ENCODE results near the gene LY6G6F. TPM values are rescaled to one million over a fixed set of nuclear protein-coding genes. Genes with fewer than 3 reads are reported as not detected.

LY6G6F gene
- total RNA-seq = not detected

DNA sequence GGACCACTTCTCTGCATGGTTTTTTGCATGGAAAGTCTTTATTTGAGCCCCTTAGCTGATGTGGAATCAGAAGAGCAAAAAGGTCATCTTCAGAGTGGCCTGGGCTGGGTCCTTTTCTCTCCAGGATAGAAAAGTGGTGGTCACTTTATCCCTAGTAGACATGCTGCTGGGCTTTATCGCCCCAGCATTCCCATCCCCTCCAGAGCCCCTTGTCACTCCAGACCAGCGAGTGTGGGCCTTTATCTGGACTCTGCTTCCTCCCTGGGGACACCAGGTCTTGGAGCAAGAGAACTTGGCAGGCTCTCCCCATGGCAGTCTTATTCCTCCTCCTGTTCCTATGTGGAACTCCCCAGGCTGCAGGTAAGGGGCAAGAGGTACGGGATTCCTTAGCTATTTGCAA is at the start of gene LY6G6F:
Gene LY6G6F, plus strand, starts transcription at position 268 of the 400 bp plus-strand sequence. Its CDS starts 41 bp downstream, at position 309.
- H3K4me1 Mint-ChIP-seq = peaks cover 10% of the 10 kb centered on the region
- peaks cover 3% of the 10 kb centered on the region for H3K36me3 Mint-ChIP-seq
- DNase-seq = no peak
- H3K9me3 Mint-ChIP-seq = no peaks in the 10 kb centered on the region
- no peaks in the 10 kb centered on the region for H3K27me3 Mint-ChIP-seq
- H3K27ac Mint-ChIP-seq = no peak within 1 kb of the TSS
- H3K4me3 Mint-ChIP-seq = no peak within 1 kb of the TSS

DNA sequence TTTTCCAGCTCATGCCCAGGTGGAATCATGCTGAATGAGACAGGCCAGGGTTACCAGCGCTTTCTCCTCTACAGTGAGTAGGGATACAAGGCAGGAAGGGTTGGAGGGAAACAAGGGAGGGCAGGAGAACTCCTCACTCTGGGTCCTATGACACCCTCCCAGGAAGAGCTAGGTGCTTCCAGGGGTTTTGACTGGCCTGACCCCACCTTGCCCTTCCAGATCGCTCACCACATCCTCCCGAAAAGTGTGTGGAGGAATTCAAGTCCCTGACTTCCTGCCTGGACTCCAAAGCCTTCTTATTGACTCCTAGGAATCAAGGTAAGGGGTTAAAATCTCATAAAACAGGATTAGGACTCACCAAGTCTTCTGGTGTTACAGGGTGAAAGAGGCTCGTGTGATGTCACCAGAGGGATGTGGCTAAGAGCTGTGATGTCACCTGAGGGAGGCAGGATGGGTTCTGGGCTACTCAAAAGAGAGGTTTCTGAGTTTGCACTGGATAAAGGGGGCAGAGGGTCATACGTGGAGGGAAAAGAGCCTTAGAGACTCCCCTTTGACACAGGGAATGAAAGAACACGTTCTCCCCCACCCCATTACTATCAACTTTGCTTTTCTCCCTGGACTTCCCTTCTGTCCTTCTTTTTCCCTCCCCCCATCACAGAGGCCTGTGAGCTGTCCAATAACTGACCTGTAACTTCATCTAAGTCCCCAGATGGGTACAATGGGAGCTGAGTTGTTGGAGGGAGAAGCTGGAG is 49.1 kb upstream of the LY6G6F start:
- Mint-ChIP-seq H3K9me3 (no peaks in the 10 kb centered on the region), H3K27me3 (no peaks in the 10 kb centered on the region), H3K4me1 (peaks cover 59% of the 10 kb centered on the region), H3K4me3 (peak overlapping the region; percentile 97), H3K36me3 (peaks cover 50% of the 10 kb centered on the region), H3K27ac (peak overlapping the region; percentile 64)
- DNase-seq = no peak

GRCh38 chr6:31658158-31658688 is 48.4 kb upstream of the LY6G6F start:
- Mint-ChIP-seq H3K4me3 (peak overlapping the region; percentile 97), H3K9me3 (no peaks in the 10 kb centered on the region), H3K36me3 (peaks cover 54% of the 10 kb centered on the region), H3K4me1 (peaks cover 57% of the 10 kb centered on the region), H3K27me3 (no peaks in the 10 kb centered on the region), H3K27ac (peak overlapping the region; percentile 64)
- no peak for DNase-seq

DNA sequence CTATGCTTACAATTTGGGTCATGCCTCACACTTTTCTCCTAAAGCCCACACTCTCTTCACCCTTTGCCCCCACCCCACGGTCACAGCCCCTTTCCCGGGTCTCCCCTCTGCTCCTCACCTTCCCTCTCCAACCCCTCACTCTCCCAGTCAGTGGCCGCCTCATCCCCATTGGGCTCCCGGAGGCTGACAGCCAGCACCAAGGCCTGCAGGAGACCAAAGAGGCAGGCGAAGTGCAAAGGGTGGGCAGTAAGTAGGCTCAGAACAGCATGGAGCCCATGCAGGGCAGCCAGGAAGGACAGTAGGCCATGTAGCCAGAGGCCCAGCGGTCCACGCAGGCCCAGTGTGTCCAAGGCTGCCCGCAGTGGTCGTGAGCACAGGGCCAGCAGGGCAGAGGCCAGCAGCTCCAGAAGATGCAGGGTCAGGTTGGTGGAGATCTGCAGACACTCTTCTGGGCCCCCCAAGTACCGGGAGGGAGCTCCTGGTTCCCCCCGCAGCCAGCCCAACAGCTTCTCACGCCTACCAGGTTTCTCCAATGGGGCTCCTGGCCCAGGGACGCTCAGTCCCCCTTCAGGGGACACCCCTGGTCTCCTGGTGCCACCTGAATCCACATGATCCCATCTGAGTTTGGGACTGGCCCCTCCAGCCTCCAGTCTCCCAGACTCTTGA is 47.5 kb upstream of the LY6G6F start:
- peaks cover 63% of the 10 kb centered on the region for H3K4me1 Mint-ChIP-seq
- H3K4me3 Mint-ChIP-seq = peak overlapping the region; percentile 97
- no peaks in the 10 kb centered on the region for H3K9me3 Mint-ChIP-seq
- H3K27ac Mint-ChIP-seq = peak overlapping the region; percentile 91
- no peaks in the 10 kb centered on the region for H3K27me3 Mint-ChIP-seq
- peaks cover 63% of the 10 kb centered on the region for H3K36me3 Mint-ChIP-seq
- no peak for DNase-seq

DNA sequence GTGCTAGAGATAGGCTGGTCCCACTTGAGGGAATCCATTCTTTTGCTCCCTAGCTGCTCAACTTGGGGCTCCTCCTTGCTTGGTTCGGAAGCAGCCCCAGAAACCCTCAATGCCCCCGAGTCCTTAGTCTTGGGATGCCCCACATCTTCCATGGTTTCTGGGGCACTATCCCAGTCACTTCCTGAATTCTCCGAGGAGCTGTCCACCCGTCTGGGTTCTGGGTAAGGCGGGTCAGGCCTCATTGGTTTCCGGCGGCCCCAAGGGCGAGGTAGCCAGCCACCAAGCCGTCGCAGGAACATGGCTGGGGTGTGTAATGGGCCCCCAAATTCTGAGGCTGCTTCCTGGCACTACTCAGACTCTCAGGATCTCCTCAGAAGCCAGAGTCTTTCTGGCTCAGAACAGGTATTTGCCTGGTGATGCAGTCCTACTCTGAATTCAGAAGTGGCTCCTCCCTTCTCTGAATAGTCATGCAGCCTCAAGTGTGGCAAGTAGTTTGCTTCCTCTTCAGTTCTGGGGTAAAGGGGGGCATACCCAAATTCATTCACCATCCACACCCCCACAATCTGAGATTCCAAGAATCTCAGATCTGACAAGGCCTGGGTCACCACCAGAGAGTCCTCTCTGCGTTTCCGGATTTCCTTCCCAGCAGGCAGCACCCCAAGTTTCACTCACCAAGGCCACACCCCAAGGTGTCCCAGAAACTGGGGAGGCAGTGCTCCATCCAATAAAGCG is 46.9 kb upstream of the LY6G6F start:
- peak overlapping the region; percentile 91 for H3K27ac Mint-ChIP-seq
- H3K4me1 Mint-ChIP-seq = peaks cover 68% of the 10 kb centered on the region
- H3K4me3 Mint-ChIP-seq = peak overlapping the region; percentile 97
- H3K36me3 Mint-ChIP-seq = peaks cover 70% of the 10 kb centered on the region
- H3K27me3 Mint-ChIP-seq = no peaks in the 10 kb centered on the region
- peak; percentile 43 for DNase-seq
- H3K9me3 Mint-ChIP-seq = no peaks in the 10 kb centered on the region

GRCh38 chr6:31660381-31661261 is 46.0 kb upstream of the LY6G6F start, which contains the start of gene C6orf47:
TSS of gene C6orf47 (minus strand) at chr6:31660778. CDS start at chr6:31659947, 831 bp downstream.
- peaks cover 68% of the 10 kb centered on the region for H3K36me3 Mint-ChIP-seq
- H3K4me1 Mint-ChIP-seq = peaks cover 64% of the 10 kb centered on the region
- H3K4me3 Mint-ChIP-seq = peak within 1 kb of the TSS; percentile 97
- peak within 1 kb of the TSS; percentile 91 for H3K27ac Mint-ChIP-seq
- peak; percentile 86 for DNase-seq
- H3K9me3 Mint-ChIP-seq = no peaks in the 10 kb centered on the region
- H3K27me3 Mint-ChIP-seq = no peaks in the 10 kb centered on the region

DNA sequence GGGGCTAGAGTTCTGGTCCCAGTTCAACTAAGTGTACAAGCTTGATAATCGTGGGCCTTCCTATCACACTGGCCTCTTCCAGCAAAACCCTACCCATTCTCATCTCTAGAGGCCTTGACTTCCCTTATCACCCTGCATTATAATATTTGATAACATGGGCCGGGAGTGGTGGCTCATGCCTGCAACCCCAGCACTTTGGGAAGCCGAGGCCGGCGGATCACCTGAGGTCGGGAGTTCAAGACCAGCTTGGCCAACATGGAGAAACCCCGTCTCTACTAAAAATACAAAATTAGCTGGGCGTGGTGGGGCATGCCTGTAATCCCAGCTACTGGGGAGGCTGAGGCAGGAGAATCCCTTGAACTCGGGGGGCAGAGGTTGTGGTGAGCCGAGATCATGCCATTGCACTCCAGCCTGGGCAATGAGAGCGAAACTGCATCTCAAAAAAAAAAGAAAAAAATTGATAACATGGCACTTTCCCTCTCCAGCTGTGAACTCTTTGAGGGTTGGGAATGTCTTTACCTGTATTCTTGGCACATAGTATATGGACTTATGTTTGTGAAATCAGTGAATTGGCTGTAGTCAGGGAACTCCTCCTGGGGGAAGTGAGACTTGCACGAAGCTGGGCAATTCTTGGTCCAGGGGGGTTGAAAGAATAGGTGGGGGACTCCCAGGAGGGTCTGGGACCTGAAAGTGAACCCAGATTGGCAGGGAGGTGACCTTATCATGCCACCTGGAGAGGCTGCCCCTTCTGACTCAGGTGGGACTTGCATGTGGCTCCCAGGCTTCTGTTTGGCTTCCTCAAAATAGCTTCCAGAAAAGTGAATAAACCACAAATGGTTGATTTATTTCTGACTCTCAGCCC is 45.2 kb upstream of the LY6G6F start:
- Mint-ChIP-seq H3K9me3 (no peaks in the 10 kb centered on the region), H3K4me3 (peak overlapping the region; percentile 97), H3K4me1 (peaks cover 62% of the 10 kb centered on the region), H3K36me3 (peaks cover 66% of the 10 kb centered on the region), H3K27ac (peak overlapping the region; percentile 79), H3K27me3 (no peaks in the 10 kb centered on the region)
- DNase-seq = no peak

DNA sequence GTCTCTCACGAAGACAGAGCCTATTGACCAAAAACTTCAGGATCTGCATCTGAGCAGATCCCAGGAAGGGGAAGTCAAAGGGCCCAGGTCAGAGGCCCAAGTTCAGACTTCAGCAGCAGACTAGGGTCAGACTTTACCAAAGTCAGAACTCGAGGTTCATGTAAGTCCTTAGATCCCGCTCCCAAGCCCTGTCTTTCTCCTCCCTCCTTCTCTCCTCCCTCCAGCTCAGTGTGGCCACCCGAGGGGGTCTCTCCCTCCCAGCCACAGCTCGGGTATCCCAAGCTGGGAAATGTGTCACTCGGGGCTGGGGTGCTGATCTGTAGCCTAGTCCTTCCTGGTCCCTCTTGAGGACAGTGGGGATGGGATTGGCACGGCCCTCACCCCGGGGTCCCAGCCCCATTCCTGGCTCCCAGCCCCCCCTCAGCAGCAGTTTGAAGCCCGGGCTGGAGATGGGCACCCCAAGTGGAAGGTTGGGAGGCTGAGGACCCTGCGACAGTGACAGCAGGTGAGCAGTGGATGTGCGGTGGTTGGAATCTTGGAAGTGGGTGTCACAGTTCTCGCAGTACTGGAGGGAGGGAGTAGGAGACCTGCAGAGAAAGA is 44.4 kb upstream of the LY6G6F start:
- Mint-ChIP-seq H3K4me3 (peak overlapping the region; percentile 11), H3K36me3 (peaks cover 69% of the 10 kb centered on the region), H3K27me3 (no peaks in the 10 kb centered on the region), H3K27ac (peak overlapping the region; percentile 79), H3K4me1 (peaks cover 66% of the 10 kb centered on the region), H3K9me3 (no peaks in the 10 kb centered on the region)
- no peak for DNase-seq

DNA sequence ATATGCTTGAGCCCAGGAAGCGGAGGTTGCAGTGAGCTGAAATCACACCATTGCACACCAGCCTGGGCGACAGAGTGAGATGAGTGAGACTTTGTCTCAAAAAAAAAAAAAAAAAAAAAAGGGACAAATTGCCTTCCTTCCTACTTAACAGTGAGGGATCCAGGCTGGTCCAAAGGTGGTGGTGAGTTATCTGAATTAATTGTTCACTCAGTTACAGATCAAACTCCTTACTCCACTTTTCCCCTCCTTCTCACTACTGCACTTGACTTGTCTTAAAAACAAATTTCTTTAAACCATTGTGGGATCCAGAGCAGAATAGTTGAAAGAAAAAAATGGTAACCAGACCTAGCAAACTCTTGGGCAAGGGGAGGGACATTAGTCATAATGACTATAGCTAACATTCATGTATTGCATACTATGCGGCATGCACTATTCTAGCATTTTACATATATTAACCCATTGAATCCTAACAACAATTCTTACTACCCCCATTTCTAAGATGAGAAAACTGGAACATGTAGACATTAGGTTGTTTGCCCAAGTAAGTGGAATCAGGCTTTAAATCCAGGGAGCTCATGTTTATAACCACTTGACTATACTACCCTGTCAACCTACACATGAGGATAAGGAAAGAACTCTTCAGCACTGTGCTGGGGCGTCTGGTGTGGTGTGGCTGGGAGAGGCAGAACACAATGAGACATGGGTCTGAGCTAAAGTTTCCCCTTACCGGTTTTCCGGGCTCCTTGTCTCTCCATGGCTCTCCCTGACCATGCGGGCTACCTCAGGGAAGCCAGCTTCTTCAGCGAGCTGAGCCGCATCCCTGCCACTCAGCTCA is 43.3 kb upstream of the LY6G6F start:
- Mint-ChIP-seq H3K9me3 (no peaks in the 10 kb centered on the region), H3K27ac (peak overlapping the region; percentile 97), H3K4me1 (peaks cover 66% of the 10 kb centered on the region), H3K36me3 (peaks cover 72% of the 10 kb centered on the region), H3K4me3 (peak overlapping the region; percentile 96), H3K27me3 (no peaks in the 10 kb centered on the region)
- DNase-seq = no peak

DNA sequence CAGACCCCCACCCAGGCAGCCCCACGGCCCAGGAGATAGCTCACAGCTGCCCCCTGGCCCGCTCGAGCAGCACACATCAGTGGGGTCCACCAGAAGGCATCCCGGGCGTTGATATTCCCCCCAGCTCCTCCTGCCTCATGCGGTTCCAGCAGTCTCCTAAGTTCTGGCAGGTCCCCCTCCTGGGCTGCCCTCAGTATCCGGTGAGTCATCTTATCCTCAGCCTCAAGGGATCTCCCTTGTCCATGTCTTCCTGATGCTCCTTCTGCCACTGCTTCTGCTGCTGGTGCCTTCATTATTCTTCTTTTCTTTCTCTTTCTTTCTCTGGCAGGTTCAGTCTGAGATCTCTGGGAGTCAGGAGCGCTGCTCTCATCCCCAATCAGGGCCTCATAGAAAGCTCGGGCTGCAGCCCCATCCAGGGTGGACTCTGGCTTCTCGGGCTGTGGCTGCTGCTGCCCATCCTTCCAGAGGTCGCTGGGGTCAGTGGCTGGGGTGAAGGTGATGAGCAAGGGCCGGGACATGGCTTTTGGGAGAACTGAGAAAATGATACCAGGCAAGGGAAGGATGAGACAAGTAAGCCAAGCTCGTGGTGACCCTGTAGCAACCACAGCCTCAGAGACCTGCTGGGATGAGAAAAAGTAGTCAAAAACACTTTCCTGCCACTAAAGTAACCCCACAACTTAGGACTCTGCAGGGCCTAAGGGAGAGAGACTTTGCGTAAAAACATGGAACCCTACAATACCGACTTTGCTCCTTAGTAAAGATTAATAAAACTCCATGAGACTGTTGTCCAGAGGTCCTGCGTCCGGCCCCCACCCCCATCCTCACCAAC is 42.5 kb upstream of the LY6G6F start:
- no peak for DNase-seq
- Mint-ChIP-seq H3K36me3 (peaks cover 76% of the 10 kb centered on the region), H3K4me1 (peaks cover 59% of the 10 kb centered on the region), H3K27ac (peak overlapping the region; percentile 97), H3K27me3 (no peaks in the 10 kb centered on the region), H3K4me3 (peak overlapping the region; percentile 96), H3K9me3 (no peaks in the 10 kb centered on the region)

- Mint-ChIP-seq H3K27ac (peak within 1 kb of the TSS; percentile 97), H3K36me3 (peaks cover 69% of the 10 kb centered on the region), H3K27me3 (no peaks in the 10 kb centered on the region), H3K4me1 (peaks cover 51% of the 10 kb centered on the region), H3K9me3 (no peaks in the 10 kb centered on the region), H3K4me3 (peak within 1 kb of the TSS; percentile 96)
- DNase-seq = peak; percentile 86
Measured at GRCh38 chr6:31664790-31665500, 41.7 kb upstream of the LY6G6F start, which contains the start of gene GPANK1. TSS of gene GPANK1 (minus strand) at chr6:31664997. CDS start at chr6:31664478, 519 bp downstream.
